ENCODE results near the gene BIRC2. TPM values are rescaled to one million over a fixed set of nuclear protein-coding genes. Genes with fewer than 3 reads are reported as not detected.

The BIRC2 gene
- total and polyA plus RNA-seq, 9 donors = 23.7 to 57.8 (median 33.6) TPM

GRCh38 chr11:102401905-102402304, 54.9 kb downstream of the BIRC2 start:
- H3K4me1 ChIP-seq (ENCODE audit: insufficient read depth) = no peaks in the 10 kb centered on the region
- intact Hi-C loops (cut with DNase I) = no loop called here
- TF ChIP-seq CTCF (IDR thresholded peaks at IDR 0.05) (no peak), POLR2A (IDR thresholded peaks at IDR 0.05) (no peak), EP300 (IDR thresholded peaks at IDR 0.05) (no peak)
- no peak for DNase-seq
- H3K27ac ChIP-seq = no peak overlapping the region
- WGBS, 3 donors = 95 to 98% (median 95%) methylated on average over 3 of the region's 3 CpGs
- H3K9me3 ChIP-seq = no peaks in the 10 kb centered on the region
- no peaks in the 10 kb centered on the region for H3K27me3 ChIP-seq
- H3K36me3 ChIP-seq = no peaks in the 10 kb centered on the region
- no peak overlapping the region for H3K4me3 ChIP-seq

GRCh38 chr11:102402548-102402947, 55.5 kb downstream of the BIRC2 start:
- TF ChIP-seq CTCF (IDR thresholded peaks at IDR 0.05) (no peak), POLR2A (IDR thresholded peaks at IDR 0.05) (no peak), EP300 (IDR thresholded peaks at IDR 0.05) (no peak)
- no peaks in the 10 kb centered on the region for H3K4me1 ChIP-seq (ENCODE audit: insufficient read depth)
- no peaks in the 10 kb centered on the region for H3K36me3 ChIP-seq
- H3K27ac ChIP-seq = no peak overlapping the region
- no peaks in the 10 kb centered on the region for H3K9me3 ChIP-seq
- no peaks in the 10 kb centered on the region for H3K27me3 ChIP-seq
- no peak overlapping the region for H3K4me3 ChIP-seq
- no peak for DNase-seq
- intact Hi-C loops (cut with DNase I) = no loop called here

- Histone ChIP-seq H3K4me1 (ENCODE audit: insufficient read depth) (peaks cover 9% of the 10 kb centered on the region), H3K27ac (no peak overlapping the region), H3K27me3 (no peaks in the 10 kb centered on the region), H3K4me3 (no peak overlapping the region), H3K9me3 (no peaks in the 10 kb centered on the region), H3K36me3 (no peaks in the 10 kb centered on the region)
- intact Hi-C loops (cut with DNase I) = no loop called here
- TF ChIP-seq CTCF (IDR thresholded peaks at IDR 0.05) (no peak), POLR2A (IDR thresholded peaks at IDR 0.05) (no peak), EP300 (IDR thresholded peaks at IDR 0.05) (no peak)
- WGBS, 3 donors = 88 to 89% (median 88%) methylated on average over 5 of the region's 5 CpGs
- no peak for DNase-seq
Observed at GRCh38 chr11:102405501-102405900, 58.5 kb downstream of the BIRC2 start.

- DNase-seq = no peak
- peaks cover 11% of the 10 kb centered on the region for H3K4me1 ChIP-seq (ENCODE audit: insufficient read depth)
- WGBS, 3 donors = 91 to 100% (median 99%) methylated on average over 2 of the region's 2 CpGs
- H3K4me3 ChIP-seq = no peak overlapping the region
- H3K27ac ChIP-seq = no peak overlapping the region
- H3K27me3 ChIP-seq = no peaks in the 10 kb centered on the region
- no peaks in the 10 kb centered on the region for H3K36me3 ChIP-seq
- H3K9me3 ChIP-seq = no peaks in the 10 kb centered on the region
- TF ChIP-seq POLR2A (IDR thresholded peaks at IDR 0.05) = no peak
- no peak for TF ChIP-seq CTCF (IDR thresholded peaks at IDR 0.05)
- no peak for TF ChIP-seq EP300 (IDR thresholded peaks at IDR 0.05)
- intact Hi-C loops (cut with DNase I) = no loop called here
Observed at GRCh38 chr11:102406099-102406498, 59.1 kb downstream of the BIRC2 start.

- TF ChIP-seq EP300 (IDR thresholded peaks at IDR 0.05) (no peak), POLR2A (IDR thresholded peaks at IDR 0.05) (no peak), CTCF (IDR thresholded peaks at IDR 0.05) (no peak)
- no peak overlapping the region for H3K4me3 ChIP-seq
- H3K4me1 ChIP-seq (ENCODE audit: insufficient read depth) = peaks cover 11% of the 10 kb centered on the region
- intact Hi-C loops (cut with DNase I) = no loop called here
- H3K36me3 ChIP-seq = no peaks in the 10 kb centered on the region
- H3K27ac ChIP-seq = no peak overlapping the region
- H3K9me3 ChIP-seq = no peaks in the 10 kb centered on the region
- DNase-seq = no peak
- 66 to 75% (median 66%) methylated on average over 3 of the region's 3 CpGs for WGBS, 3 donors
- H3K27me3 ChIP-seq = no peaks in the 10 kb centered on the region
Observed at GRCh38 chr11:102407901-102408300, 60.9 kb downstream of the BIRC2 start.
